Hematopoietic multipotent progenitor cell (in vitro differentiated cells): Measurements from ENCODE around the gene MOB3B. TPM values are rescaled to one million over a fixed set of nuclear protein-coding genes. Genes with fewer than 3 reads are reported as not detected.

Experiments
- DNase-seq, 3 donors: peaks; one replicate each; pipeline ENCODE4 v3.0.0-alpha.2; 2011 to 2015; ENCODE audit warnings: low read depth in 2 of 3, low spot score in 2 of 3
- total RNA-seq: library from RNA; depleted of rRNA; stranded (reverse); fragments of >200 nt; gene quantifications from one replicate; pipeline ENCODE4 v1.2.3, GENCODE V29; 2012

MOB3B gene
- 0.54 TPM for total RNA-seq

- peak; percentile 39 to 75 (median 75) for DNase-seq
Observed at GRCh38 chr9:27529316-27530278, at the start of gene MOB3B. Gene MOB3B (minus strand): TSS chr9:27529814. CDS start chr9:27455550, 74,264 bp downstream.

- DNase-seq, result peak; percentile 97 to 100 (median 100)
Observed at GRCh38 chr9:27573634-27574590, 44.3 kb upstream of the MOB3B start.

- DNase-seq, result peak in 2 of 3 donors; percentile 82 to 84
Observed at GRCh38 chr9:27572918-27573633, 43.5 kb upstream of the MOB3B start, which contains the start of gene C9orf72. Gene C9orf72 (minus strand): TSS chr9:27573481. CDS start chr9:27567120, 6,361 bp downstream.

GRCh38 chr9:27572566-27572917 lies 42.9 kb upstream of the MOB3B start:
- DNase-seq, result peak; percentile 39 to 86 (median 77)

GRCh38 chr9:27572061-27572460 lies 42.4 kb upstream of the MOB3B start:
- no peak for DNase-seq

- no peak for DNase-seq
Observed at GRCh38 chr9:27571011-27571410, 41.4 kb upstream of the MOB3B start.

GRCh38 chr9:27569406-27569805 lies 39.8 kb upstream of the MOB3B start:
- DNase-seq, result no peak

- no peak for DNase-seq
Observed at GRCh38 chr9:27566118-27566517, 36.5 kb upstream of the MOB3B start.

- DNase-seq, result peak in 1 of 3 donors; percentile 60
Observed at GRCh38 chr9:27565696-27566095, 36.1 kb upstream of the MOB3B start.

- DNase-seq, result no peak
Observed at GRCh38 chr9:27564670-27565069, 35.1 kb upstream of the MOB3B start.

- DNase-seq, result no peak
Observed at GRCh38 chr9:27563738-27564430, 34.3 kb upstream of the MOB3B start.

GRCh38 chr9:27561685-27562084 lies 32.1 kb upstream of the MOB3B start:
- no peak for DNase-seq

- no peak for DNase-seq
Observed at GRCh38 chr9:27560457-27560856, 30.8 kb upstream of the MOB3B start.

- no peak for DNase-seq
Observed at GRCh38 chr9:27558307-27558706, 28.7 kb upstream of the MOB3B start.

GRCh38 chr9:27556470-27556869 lies 26.9 kb upstream of the MOB3B start:
- DNase-seq, result no peak

GRCh38 chr9:27554712-27555111 lies 25.1 kb upstream of the MOB3B start:
- no peak for DNase-seq

- DNase-seq, result no peak
Observed at GRCh38 chr9:27549196-27549755, 19.7 kb upstream of the MOB3B start.

GRCh38 chr9:27548055-27548741 lies 18.6 kb upstream of the MOB3B start:
- DNase-seq, result peak in 1 of 3 donors; percentile 58

GRCh38 chr9:27545471-27545870 lies 15.9 kb upstream of the MOB3B start:
- no peak for DNase-seq
